Measurements from ENCODE around the gene CTSD. TPM values are rescaled to one million over a fixed set of nuclear protein-coding genes. Genes with fewer than 3 reads are reported as not detected.

Gene CTSD
- total and polyA plus RNA-seq, 2 experiments from 2014 or later: 67.1 to 251 TPM

DNA sequence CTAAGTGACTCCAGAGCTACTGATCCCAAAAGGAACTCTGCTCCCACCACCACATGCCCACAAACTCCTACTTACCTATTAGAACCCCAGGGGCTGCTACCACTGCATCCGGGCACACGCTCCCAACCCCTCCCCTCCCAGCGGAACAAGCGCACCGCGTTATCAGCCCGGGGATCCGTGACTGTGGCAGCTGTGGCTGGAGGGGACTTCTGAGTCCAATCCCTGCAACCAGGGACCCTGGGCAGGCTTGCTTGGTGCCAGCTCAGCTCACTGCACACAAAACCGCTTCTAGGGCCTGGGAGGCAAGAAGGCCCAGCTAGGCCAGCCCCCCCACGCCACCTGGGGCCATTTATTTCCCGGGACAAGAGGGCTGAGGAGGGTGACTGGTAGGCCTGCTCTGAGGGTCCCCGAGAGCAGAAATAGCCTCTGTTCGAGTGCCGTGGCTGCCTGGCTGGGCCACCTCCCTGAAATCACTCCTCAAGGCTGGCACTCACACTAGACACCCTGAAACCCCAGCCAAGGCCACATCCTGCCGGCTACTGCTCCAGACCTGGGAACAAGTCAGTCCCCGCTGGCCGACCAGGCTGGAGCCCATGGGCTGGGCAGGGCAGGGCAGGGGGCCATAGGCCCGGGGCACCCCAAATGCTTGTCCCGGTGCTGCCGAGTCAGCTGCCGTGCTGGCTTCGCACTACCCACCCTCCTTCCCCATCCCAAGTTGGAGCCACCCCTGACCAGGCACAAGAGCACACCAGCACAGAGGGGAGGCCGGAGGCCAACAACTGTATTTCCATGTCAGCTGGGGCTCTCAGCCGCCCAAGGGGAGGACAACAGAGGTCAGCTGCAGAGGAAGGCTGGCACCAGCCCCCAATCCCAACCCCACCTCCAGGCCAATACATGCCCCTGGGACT, 11.5 kb downstream of the CTSD start (continued):
- TF ChIP-seq, protein P1, sequence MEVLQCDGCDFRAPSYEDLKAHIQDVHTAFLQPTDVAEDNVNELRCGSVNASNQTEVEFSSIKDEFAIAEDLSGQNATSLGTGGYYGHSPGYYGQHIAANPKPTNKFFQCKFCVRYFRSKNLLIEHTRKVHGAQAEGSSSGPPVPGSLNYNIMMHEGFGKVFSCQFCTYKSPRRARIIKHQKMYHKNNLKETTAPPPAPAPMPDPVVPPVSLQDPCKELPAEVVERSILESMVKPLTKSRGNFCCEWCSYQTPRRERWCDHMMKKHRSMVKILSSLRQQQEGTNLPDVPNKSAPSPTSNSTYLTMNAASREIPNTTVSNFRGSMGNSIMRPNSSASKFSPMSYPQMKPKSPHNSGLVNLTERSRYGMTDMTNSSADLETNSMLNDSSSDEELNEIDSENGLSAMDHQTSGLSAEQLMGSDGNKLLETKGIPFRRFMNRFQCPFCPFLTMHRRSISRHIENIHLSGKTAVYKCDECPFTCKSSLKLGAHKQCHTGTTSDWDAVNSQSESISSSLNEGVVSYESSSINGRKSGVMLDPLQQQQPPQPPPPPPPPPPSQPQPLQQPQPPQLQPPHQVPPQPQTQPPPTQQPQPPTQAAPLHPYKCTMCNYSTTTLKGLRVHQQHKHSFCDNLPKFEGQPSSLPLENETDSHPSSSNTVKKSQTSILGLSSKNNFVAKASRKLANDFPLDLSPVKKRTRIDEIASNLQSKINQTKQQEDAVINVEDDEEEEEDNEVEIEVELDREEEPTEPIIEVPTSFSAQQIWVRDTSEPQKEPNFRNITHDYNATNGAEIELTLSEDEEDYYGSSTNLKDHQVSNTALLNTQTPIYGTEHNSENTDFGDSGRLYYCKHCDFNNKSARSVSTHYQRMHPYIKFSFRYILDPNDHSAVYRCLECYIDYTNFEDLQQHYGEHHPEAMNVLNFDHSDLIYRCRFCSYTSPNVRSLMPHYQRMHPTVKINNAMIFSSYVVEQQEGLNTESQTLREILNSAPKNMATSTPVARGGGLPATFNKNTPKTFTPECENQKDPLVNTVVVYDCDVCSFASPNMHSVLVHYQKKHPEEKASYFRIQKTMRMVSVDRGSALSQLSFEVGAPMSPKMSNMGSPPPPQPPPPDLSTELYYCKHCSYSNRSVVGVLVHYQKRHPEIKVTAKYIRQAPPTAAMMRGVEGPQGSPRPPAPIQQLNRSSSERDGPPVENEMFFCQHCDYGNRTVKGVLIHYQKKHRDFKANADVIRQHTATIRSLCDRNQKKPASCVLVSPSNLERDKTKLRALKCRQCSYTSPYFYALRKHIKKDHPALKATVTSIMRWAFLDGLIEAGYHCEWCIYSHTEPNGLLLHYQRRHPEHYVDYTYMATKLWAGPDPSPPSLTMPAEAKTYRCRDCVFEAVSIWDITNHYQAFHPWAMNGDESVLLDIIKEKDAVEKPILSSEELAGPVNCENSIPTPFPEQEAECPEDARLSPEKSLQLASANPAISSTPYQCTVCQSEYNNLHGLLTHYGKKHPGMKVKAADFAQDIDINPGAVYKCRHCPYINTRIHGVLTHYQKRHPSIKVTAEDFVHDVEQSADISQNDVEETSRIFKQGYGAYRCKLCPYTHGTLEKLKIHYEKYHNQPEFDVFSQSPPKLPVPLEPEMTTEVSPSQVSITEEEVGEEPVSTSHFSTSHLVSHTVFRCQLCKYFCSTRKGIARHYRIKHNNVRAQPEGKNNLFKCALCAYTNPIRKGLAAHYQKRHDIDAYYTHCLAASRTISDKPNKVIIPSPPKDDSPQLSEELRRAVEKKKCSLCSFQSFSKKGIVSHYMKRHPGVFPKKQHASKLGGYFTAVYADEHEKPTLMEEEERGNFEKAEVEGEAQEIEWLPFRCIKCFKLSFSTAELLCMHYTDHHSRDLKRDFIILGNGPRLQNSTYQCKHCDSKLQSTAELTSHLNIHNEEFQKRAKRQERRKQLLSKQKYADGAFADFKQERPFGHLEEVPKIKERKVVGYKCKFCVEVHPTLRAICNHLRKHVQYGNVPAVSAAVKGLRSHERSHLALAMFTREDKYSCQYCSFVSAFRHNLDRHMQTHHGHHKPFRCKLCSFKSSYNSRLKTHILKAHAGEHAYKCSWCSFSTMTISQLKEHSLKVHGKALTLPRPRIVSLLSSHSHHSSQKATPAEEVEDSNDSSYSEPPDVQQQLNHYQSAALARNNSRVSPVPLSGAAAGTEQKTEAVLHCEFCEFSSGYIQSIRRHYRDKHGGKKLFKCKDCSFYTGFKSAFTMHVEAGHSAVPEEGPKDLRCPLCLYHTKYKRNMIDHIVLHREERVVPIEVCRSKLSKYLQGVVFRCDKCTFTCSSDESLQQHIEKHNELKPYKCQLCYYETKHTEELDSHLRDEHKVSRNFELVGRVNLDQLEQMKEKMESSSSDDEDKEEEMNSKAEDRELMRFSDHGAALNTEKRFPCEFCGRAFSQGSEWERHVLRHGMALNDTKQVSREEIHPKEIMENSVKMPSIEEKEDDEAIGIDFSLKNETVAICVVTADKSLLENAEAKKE (CRISPR knock-in tag; IDR thresholded peaks at IDR 0.05): no peak
- no peak for TF ChIP-seq EZH2 (IDR thresholded peaks at IDR 0.05; ENCODE audit: low read depth, unreplicated experiment)
- TF ChIP-seq JUNB (IDR thresholded peaks at IDR 0.05; ENCODE audit: unreplicated experiment): no peak
- TF ChIP-seq NANOG (IDR thresholded peaks at IDR 0.05; ENCODE audit: borderline replicate concordance): no peak
- TF ChIP-seq STAT1 (IDR thresholded peaks at IDR 0.05; ENCODE audit: unreplicated experiment): no peak
- no peak for TF ChIP-seq POLR2AphosphoS5 (IDR thresholded peaks at IDR 0.05; ENCODE audit: low read depth)
- TF ChIP-seq, protein P2, sequence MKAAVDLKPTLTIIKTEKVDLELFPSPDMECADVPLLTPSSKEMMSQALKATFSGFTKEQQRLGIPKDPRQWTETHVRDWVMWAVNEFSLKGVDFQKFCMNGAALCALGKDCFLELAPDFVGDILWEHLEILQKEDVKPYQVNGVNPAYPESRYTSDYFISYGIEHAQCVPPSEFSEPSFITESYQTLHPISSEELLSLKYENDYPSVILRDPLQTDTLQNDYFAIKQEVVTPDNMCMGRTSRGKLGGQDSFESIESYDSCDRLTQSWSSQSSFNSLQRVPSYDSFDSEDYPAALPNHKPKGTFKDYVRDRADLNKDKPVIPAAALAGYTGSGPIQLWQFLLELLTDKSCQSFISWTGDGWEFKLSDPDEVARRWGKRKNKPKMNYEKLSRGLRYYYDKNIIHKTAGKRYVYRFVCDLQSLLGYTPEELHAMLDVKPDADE (IDR thresholded peaks at IDR 0.05): no peak
- no peak for TF ChIP-seq EZH2phosphoT487 (IDR thresholded peaks at IDR 0.05; ENCODE audit: unreplicated experiment)
- no peak for TF ChIP-seq ZNF331 (CRISPR knock-in tag; IDR thresholded peaks at IDR 0.05; ENCODE audit: low read depth)
- no peak for TF ChIP-seq CREB1 (CRISPR knock-in tag; IDR thresholded peaks at IDR 0.05; ENCODE audit: low read depth)

All from GM23338 (cell line).